CMK (cell line): ENCODE results near the gene SLC35F1.

Experiments
- DNase-seq: peaks from one replicate; pipeline ENCODE4 v3.0.0-alpha.2; 2010; ENCODE audit warnings: low read depth

SLC35F1 gene

GRCh38 chr6:118281291-118281690, 374.2 kb downstream of the SLC35F1 start:
- no peak for DNase-seq

GRCh38 chr6:118283766-118284165, 376.7 kb downstream of the SLC35F1 start:
- DNase-seq: peak; percentile 7

- DNase-seq: no peak
Measured at GRCh38 chr6:118284736-118285360, 377.8 kb downstream of the SLC35F1 start.

GRCh38 chr6:118285791-118286190, 378.7 kb downstream of the SLC35F1 start:
- no peak for DNase-seq

- no peak for DNase-seq
Measured at GRCh38 chr6:118288355-118289124, 381.5 kb downstream of the SLC35F1 start.

GRCh38 chr6:118292558-118292957, 385.5 kb downstream of the SLC35F1 start:
- no peak for DNase-seq

GRCh38 chr6:118294906-118295305, 387.8 kb downstream of the SLC35F1 start:
- no peak for DNase-seq

GRCh38 chr6:118295336-118295735, 388.3 kb downstream of the SLC35F1 start:
- no peak for DNase-seq

- no peak for DNase-seq
Measured at GRCh38 chr6:118296129-118296901, 389.3 kb downstream of the SLC35F1 start.

GRCh38 chr6:118297821-118298220, 390.8 kb downstream of the SLC35F1 start:
- no peak for DNase-seq

- no peak for DNase-seq
Measured at GRCh38 chr6:118298476-118299427, 391.7 kb downstream of the SLC35F1 start.

GRCh38 chr6:118299457-118299856, 392.4 kb downstream of the SLC35F1 start:
- DNase-seq: no peak

- DNase-seq: no peak
Measured at GRCh38 chr6:118304321-118304720, 397.3 kb downstream of the SLC35F1 start.

- DNase-seq: no peak
Measured at GRCh38 chr6:118305081-118305480, 398.0 kb downstream of the SLC35F1 start.

GRCh38 chr6:118306392-118307238, 399.6 kb downstream of the SLC35F1 start:
- no peak for DNase-seq

- no peak for DNase-seq
Measured at GRCh38 chr6:118307581-118307980, 400.5 kb downstream of the SLC35F1 start.

- no peak for DNase-seq
Measured at GRCh38 chr6:118309337-118310093, 402.5 kb downstream of the SLC35F1 start.

GRCh38 chr6:118313208-118313607, 406.1 kb downstream of the SLC35F1 start:
- no peak for DNase-seq

- no peak for DNase-seq
Measured at GRCh38 chr6:118313762-118314161, 406.7 kb downstream of the SLC35F1 start.

- no peak for DNase-seq
Measured at GRCh38 chr6:118316796-118317384, 409.8 kb downstream of the SLC35F1 start.
